AG09319 (cell line): ENCODE data around the gene ARPC4.
A peak's percentile ranks its signal among the peaks of the same experiment; 100 is the strongest.

Experiments used
- DNase-seq: peaks from one replicate; pipeline ENCODE4 v3.0.0-alpha.2; 2010; ENCODE audit warnings: low read depth; ENCODE audit errors: extremely low read depth
- TF ChIP-seq, protein P1 (sequence below): IDR thresholded peaks from 2 replicates; pipeline ENCODE4 v1.5.1; 2011; ENCODE audit warnings: low read depth, mild to moderate bottlenecking, inconsistent platforms, low read length, moderate library complexity

ARPC4 gene

GRCh38 chr3:9761919-9762318, 31.0 kb upstream of the ARPC4 start:
- TF ChIP-seq, protein P1, sequence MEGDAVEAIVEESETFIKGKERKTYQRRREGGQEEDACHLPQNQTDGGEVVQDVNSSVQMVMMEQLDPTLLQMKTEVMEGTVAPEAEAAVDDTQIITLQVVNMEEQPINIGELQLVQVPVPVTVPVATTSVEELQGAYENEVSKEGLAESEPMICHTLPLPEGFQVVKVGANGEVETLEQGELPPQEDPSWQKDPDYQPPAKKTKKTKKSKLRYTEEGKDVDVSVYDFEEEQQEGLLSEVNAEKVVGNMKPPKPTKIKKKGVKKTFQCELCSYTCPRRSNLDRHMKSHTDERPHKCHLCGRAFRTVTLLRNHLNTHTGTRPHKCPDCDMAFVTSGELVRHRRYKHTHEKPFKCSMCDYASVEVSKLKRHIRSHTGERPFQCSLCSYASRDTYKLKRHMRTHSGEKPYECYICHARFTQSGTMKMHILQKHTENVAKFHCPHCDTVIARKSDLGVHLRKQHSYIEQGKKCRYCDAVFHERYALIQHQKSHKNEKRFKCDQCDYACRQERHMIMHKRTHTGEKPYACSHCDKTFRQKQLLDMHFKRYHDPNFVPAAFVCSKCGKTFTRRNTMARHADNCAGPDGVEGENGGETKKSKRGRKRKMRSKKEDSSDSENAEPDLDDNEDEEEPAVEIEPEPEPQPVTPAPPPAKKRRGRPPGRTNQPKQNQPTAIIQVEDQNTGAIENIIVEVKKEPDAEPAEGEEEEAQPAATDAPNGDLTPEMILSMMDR: no peak
- no peak for DNase-seq

DNA sequence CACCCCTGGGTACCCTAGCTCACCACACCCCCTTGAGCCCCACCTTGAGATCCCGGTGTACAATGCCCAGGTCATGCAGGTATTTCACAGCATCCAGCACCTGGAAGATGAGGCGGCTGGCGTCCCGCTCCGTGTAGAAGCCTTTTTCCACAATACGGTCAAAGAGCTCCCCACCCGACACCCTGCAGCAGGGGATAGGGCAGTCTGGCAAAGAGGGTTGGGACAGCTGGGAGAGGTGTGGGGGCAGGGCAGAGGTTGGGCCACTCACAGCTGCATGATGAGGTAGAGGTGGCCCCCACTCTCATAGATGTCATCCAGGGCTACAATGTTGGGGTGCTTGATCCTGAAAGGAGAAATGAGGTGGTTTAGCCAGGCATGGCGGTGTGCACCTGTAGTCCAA, 30.0 kb upstream of the ARPC4 start:
- DNase-seq: no peak
- TF ChIP-seq, protein P1: no peak

DNA sequence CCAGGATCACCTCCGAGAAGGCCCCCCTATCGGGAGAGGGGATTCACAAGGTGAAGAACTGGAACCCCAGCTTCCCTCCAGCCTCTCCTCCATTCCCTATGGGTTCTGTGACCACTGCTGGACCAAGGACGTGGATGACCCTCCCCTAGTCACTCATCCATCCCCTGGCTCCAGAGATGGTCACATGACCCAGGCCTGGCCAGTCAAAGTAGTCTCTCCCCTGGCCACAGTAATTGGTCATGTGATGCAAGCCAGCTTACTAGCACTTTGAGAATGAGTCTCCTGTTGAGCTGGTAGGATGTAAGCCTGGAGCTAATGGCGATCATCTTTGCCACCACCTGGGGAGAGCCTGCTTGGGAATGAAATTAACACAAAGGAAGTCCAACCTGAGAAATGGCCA, 27.0 kb upstream of the ARPC4 start:
- TF ChIP-seq, protein P1: no peak
- DNase-seq: no peak

DNA sequence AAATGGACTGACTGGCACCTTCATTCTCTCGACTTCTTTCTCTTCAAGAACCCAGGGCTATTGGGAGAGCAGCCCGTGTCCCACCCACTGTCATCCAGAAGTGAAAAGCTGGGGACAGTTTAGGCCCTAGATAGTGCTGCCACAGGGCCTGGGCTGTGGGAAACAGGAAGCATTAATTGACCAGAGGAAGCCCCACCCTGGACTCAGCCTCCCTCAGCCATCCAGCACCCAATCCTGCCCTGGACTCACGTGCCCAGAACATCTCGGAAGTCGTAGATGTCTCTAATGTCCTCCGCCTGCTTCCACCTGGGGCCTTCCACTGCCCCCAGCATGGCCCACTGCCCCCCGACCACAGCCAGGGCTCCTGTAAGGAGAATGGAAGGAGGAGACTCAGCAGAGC, 25.5 kb upstream of the ARPC4 start:
- DNase-seq: no peak
- TF ChIP-seq, protein P1: no peak

- TF ChIP-seq, protein P1: no peak
- DNase-seq: no peak
Observed at GRCh38 chr3:9768141-9768775, 24.6 kb upstream of the ARPC4 start.

GRCh38 chr3:9769012-9769411, 23.9 kb upstream of the ARPC4 start:
- TF ChIP-seq, protein P1: no peak
- no peak for DNase-seq

- TF ChIP-seq, protein P1: no peak
- DNase-seq: peak; percentile 27
Observed at GRCh38 chr3:9769426-9770275, 23.2 kb upstream of the ARPC4 start, which contains the start of gene CAMK1. Gene CAMK1, minus strand, starts transcription at chr3:9769947. Its CDS starts 2,198 bp downstream, at chr3:9767749.
